Stomach smooth muscle (tissue), 2 donors: Measurements from ENCODE around the gene SCML1.

ENCODE experiments used
- H3K27ac ChIP-seq: one replicate; pipeline ENCODE4 v1.7.0; 2013; ENCODE audit warnings: mild to moderate bottlenecking, low read length, inconsistent platforms
- H3K27me3 ChIP-seq, 2 donors: one replicate each; pipeline ENCODE4 v1.7.0; 2013; ENCODE audit warnings: low read length in 2 of 2; ENCODE audit not compliant: insufficient read depth in 2 of 2, control insufficient read depth in 1 of 2
- H3K36me3 ChIP-seq, 2 donors: one replicate each; pipeline ENCODE4 v1.7.0; 2013; ENCODE audit warnings: low read length in 2 of 2; ENCODE audit not compliant: control insufficient read depth in 2 of 2, insufficient read depth in 2 of 2
- H3K4me1 ChIP-seq: one replicate; pipeline ENCODE4 v1.7.0; 2013; ENCODE audit warnings: low read length; ENCODE audit not compliant: control insufficient read depth, insufficient read depth
- H3K4me3 ChIP-seq, 2 donors: one replicate each; pipeline ENCODE4 v1.7.0; 2013; ENCODE audit warnings: low read length in 2 of 2
- H3K9ac ChIP-seq, 2 donors: one replicate each; pipeline ENCODE4 v1.7.0; 2013; ENCODE audit warnings: low read length in 2 of 2, mild to moderate bottlenecking in 1 of 2
- H3K9me3 ChIP-seq, 2 donors: one replicate each; pipeline ENCODE4 v1.7.0; 2013; ENCODE audit warnings: low read length in 2 of 2; ENCODE audit not compliant: control insufficient read depth in 2 of 2
- donor health status: healthy.
- donor health status: Pancreatic carcinoma.

Gene SCML1

GRCh38 chrX:17710871-17711301 lies 26.4 kb upstream of the SCML1 start:
- Histone ChIP-seq H3K4me1 (no peaks in the 10 kb centered on the region), H3K27ac (no peak overlapping the region), H3K4me3 (no peak overlapping the region), H3K27me3 (peaks cover 0 to 3% of the 10 kb centered on the region in 2 donors), H3K36me3 (no peaks in the 10 kb centered on the region), H3K9ac (no peak overlapping the region), H3K9me3 (no peaks in the 10 kb centered on the region)

DNA sequence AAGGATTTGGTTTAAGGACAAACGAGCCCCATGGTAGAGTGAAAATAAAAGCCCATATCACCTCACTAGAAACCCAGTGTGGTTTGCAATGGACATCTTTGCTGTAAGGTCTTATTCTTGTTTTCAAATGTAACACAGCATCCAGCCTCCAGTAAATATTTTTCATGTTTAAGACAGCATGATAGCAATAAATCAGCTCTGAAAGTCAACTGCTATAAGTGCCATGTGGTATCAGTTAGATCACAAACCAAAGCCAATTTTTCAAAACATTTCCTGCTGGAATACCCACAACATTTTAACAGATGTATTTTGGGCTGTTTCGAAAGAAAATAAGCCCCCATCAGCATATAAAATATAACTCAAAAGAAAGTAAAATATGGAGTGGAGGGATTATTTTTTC lies 24.0 kb upstream of the SCML1 start:
- Histone ChIP-seq H3K4me1 (no peaks in the 10 kb centered on the region), H3K9ac (no peak overlapping the region), H3K27me3 (no peaks in the 10 kb centered on the region), H3K4me3 (no peak overlapping the region), H3K27ac (no peak overlapping the region), H3K36me3 (no peaks in the 10 kb centered on the region), H3K9me3 (no peaks in the 10 kb centered on the region)

DNA sequence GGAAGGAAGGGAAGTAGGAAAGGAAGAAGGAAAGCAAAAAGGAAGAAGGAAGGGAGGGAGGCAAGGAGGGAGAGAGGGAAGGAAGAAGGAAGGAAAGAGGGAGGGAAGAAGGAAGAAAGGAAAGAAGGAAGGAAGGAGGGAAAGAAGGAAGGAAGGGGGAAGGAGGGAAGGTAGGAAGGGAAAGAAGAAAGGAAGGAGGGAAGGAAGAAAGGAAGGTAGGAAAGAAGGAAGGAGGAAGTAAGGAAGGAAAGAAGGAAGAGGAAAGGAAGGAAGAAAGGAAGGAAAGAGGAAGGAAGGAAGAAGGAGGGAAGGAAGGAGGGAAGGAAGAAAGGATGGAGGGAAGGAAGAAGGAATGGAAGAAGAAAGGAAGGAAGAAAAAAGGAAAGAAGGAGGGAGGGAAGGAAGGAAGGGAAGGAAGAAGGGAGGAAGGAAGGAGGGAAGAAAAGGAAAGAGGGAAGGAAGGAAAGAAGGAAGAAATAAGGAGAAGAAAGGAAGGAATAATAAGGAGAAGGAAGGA lies 18.6 kb upstream of the SCML1 start:
- Histone ChIP-seq H3K9me3 (no peaks in the 10 kb centered on the region), H3K36me3 (no peaks in the 10 kb centered on the region), H3K9ac (no peak overlapping the region), H3K27ac (no peak overlapping the region), H3K4me3 (no peak overlapping the region), H3K27me3 (no peaks in the 10 kb centered on the region), H3K4me1 (no peaks in the 10 kb centered on the region)

GRCh38 chrX:17719711-17720110 lies 17.6 kb upstream of the SCML1 start:
- H3K27me3 ChIP-seq: no peaks in the 10 kb centered on the region

DNA sequence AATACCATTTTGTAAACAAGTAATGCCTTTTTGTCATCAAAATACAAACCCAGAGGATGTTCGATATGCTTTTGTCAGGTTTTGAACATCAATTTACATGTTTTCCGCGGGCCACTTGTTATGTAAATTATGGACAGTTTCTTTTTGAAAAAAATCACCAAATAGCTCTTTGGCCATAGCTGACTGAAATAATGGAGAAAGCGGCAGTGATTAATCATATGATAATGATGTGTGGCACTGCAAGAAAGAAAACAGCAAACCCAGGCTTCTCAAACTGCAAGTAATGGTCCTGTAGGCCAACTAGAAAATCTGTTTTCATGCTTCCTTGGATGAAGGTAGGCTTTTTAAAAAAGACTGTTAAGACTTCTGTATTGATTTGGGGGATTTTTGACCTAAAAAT lies 15.6 kb upstream of the SCML1 start:
- peaks cover 0 to 8% of the 10 kb centered on the region in 2 donors for H3K27me3 ChIP-seq
- H3K9me3 ChIP-seq: no peaks in the 10 kb centered on the region
- H3K27ac ChIP-seq: no peak overlapping the region
- no peak overlapping the region for H3K4me3 ChIP-seq
- no peaks in the 10 kb centered on the region for H3K4me1 ChIP-seq
- peaks cover 2 to 7% of the 10 kb centered on the region in 2 donors for H3K36me3 ChIP-seq
- no peak overlapping the region for H3K9ac ChIP-seq

More at GRCh38 chrX:17719711-17720110, 17.6 kb upstream of the SCML1 start:
- no peak overlapping the region for H3K4me3 ChIP-seq
- H3K4me1 ChIP-seq: no peaks in the 10 kb centered on the region
- no peak overlapping the region for H3K27ac ChIP-seq
- H3K9me3 ChIP-seq: no peaks in the 10 kb centered on the region
- no peaks in the 10 kb centered on the region for H3K36me3 ChIP-seq
- no peak overlapping the region for H3K9ac ChIP-seq

DNA sequence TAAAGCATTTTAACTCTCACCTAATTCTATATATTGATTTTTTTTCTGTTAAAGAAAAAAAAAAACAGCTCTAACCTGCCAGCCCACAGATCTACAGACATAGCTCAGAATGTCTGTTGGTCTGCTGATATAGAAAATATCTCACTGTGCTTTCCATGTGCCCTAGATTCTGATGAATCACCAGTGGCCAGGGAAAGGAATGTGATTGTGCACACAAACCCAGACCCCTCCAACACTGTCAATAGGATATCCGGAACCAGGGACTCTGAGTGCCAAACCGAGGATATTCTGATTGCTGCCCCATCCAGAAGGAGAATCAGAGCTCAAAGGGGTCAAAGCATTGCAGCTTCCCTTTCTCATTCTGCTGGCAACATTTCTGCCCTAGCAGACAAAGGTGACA lies 12.1 kb upstream of the SCML1 start:
- peaks cover 0 to 8% of the 10 kb centered on the region in 2 donors for H3K27me3 ChIP-seq
- H3K27ac ChIP-seq: no peak overlapping the region

DNA sequence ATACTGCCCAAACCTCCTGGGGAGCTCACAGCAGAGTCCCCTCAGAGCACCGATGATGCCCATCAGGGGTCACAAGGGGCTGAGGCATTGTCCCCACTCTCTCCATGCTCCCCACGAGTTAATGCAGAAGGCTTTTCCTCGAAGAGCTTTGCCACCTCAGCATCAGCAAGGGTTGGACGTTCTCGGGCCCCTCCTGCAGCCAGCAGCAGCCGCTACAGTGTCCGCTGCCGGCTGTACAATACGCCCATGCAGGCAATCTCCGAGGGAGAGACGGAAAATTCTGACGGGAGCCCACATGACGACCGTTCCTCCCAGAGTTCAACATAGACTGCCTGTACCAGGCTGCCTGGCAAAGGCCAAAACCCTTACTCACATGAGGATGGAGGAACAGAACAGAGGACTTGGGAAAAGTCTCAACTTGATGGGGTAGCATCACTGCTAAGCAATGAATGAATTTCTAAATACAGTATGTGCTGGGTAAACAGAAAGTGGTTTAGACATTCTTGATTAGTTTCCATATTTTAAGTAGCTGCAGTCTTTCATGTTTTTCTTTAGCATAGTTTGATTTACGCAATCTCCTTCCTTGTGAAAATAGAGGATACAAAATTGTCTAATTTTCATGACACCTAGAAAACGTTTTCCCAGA lies 5.0 kb upstream of the SCML1 start:
- Histone ChIP-seq H3K9me3 (no peaks in the 10 kb centered on the region), H3K27me3 (no peaks in the 10 kb centered on the region), H3K4me1 (peaks cover 5% of the 10 kb centered on the region), H3K36me3 (no peaks in the 10 kb centered on the region), H3K27ac (no peak overlapping the region), H3K4me3 (no peak overlapping the region), H3K9ac (no peak overlapping the region)

More for the DNA sequence above, 12.1 kb upstream of the SCML1 start:
- no peaks in the 10 kb centered on the region for H3K4me1 ChIP-seq
- no peak overlapping the region for H3K4me3 ChIP-seq
- H3K36me3 ChIP-seq: peaks cover 2 to 7% of the 10 kb centered on the region in 2 donors
- no peak overlapping the region for H3K9ac ChIP-seq
- H3K9me3 ChIP-seq: no peaks in the 10 kb centered on the region

- H3K4me1 ChIP-seq: peaks cover 5% of the 10 kb centered on the region
- H3K9ac ChIP-seq: no peak overlapping the region
- no peaks in the 10 kb centered on the region for H3K27me3 ChIP-seq
- H3K36me3 ChIP-seq: no peaks in the 10 kb centered on the region
- H3K27ac ChIP-seq: peak overlapping the region; percentile 58
- no peaks in the 10 kb centered on the region for H3K9me3 ChIP-seq
- H3K4me3 ChIP-seq: no peak overlapping the region
Measured at GRCh38 chrX:17735406-17735805, 1.9 kb upstream of the SCML1 start.

DNA sequence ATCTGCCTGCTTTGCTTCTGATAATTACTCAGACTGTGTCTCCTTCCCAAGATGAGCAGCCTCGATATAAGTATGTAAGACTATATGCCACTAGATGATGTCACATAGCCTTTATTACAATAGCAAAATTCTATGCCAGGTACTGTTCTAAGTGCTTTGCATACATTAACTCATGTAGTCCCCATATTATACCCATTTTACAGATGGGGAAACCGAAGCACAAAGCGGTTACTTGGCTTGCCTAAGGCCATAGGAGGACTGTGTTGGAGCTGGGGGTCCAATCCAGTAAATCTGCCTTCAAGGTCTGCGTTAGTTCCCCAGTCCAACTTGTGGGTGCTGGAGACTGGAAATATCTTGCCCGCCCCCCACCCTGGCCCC lies 826 bp upstream of the SCML1 start:
- Histone ChIP-seq H3K9ac (peak overlapping the region; percentile 42 to 53), H3K36me3 (no peaks in the 10 kb centered on the region), H3K27ac (peak overlapping the region; percentile 82), H3K27me3 (peaks cover 0 to 2% of the 10 kb centered on the region in 2 donors), H3K9me3 (no peaks in the 10 kb centered on the region), H3K4me1 (peaks cover 5% of the 10 kb centered on the region), H3K4me3 (peak overlapping the region; percentile 68 to 77)

- Histone ChIP-seq H3K9me3 (no peaks in the 10 kb centered on the region), H3K9ac (peak overlapping the region; percentile 77 to 92), H3K27me3 (peaks cover 0 to 2% of the 10 kb centered on the region in 2 donors), H3K27ac (peak overlapping the region; percentile 88), H3K4me3 (peak overlapping the region; percentile 77 to 78), H3K36me3 (no peaks in the 10 kb centered on the region), H3K4me1 (peaks cover 5% of the 10 kb centered on the region)
Measured at GRCh38 chrX:17737710-17737985, 355 bp downstream of the SCML1 start.

DNA sequence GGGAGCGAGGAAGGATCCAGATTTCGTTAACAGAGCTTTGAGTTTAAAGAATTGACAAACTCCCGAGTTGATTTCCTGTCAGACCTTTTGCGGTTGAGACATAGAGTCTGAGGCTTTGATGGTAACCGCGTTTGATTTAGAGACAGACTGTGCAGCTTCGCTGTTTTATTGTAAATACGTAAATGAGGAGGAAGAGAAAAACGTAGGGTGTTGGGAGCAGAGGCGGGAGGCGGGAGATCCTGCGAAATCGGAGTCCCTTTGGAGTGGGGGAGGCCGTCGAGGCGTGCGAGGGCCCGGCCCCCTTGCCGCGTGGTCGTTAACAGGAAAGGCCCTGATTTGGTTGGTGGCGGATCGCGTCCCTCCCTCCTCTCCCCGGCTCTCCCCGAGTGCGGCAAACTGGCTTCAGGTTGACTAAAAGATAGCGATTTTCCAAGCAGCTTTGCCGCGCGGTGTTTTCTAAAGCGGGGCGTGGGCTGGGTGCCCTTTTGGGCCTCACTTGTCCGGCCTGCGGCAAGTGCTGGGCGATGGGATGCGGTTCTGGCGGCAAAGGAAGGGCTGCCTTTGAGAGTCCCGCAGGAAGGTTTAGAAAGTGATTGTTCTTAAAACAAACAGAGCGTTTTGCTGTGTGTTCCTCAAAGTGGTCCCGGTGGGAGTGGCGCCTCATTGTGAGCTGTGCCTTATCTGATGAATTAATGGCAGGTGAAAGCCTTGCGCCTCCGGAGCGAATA lies 857 bp downstream of the SCML1 start:
- H3K27ac ChIP-seq: peak overlapping the region; percentile 88
- peak overlapping the region; percentile 77 to 78 for H3K4me3 ChIP-seq
- peaks cover 0 to 2% of the 10 kb centered on the region in 2 donors for H3K27me3 ChIP-seq
- H3K9ac ChIP-seq: peak overlapping the region; percentile 77 to 92
- no peaks in the 10 kb centered on the region for H3K9me3 ChIP-seq
- no peaks in the 10 kb centered on the region for H3K36me3 ChIP-seq
- peaks cover 5% of the 10 kb centered on the region for H3K4me1 ChIP-seq
